Parathyroid adenoma (tissue), 2 donors: Measurements from ENCODE around the gene SCAMP4.

Experiments
- H2AFZ ChIP-seq: fragments of 300-600 bp; sonication (generic); one replicate; pipeline ENCODE4 v1.7.0; 2017; ENCODE audit warnings: antibody characterized with exemption, mild to moderate bottlenecking
- H3K27ac ChIP-seq: fragments of 300-600 bp; sonication (generic); one replicate; pipeline ENCODE4 v1.7.0; 2017
- H3K27me3 ChIP-seq: fragments of 300-600 bp; sonication (generic); one replicate; pipeline ENCODE4 v1.7.0; 2017; ENCODE audit warnings: low read length; ENCODE audit not compliant: control insufficient read depth, insufficient read depth
- H3K36me3 ChIP-seq: fragments of 300-600 bp; sonication (generic); one replicate; pipeline ENCODE4 v1.7.0; 2017; ENCODE audit warnings: low read length; ENCODE audit not compliant: control insufficient read depth, insufficient read depth
- H3K4me1 ChIP-seq: fragments of 300-600 bp; sonication (generic); one replicate; pipeline ENCODE4 v1.7.0; 2017; ENCODE audit warnings: control low read depth
- H3K4me2 ChIP-seq: fragments of 300-600 bp; sonication (generic); one replicate; pipeline ENCODE4 v1.7.0; 2017; ENCODE audit warnings: low read length
- H3K4me3 ChIP-seq: fragments of 300-600 bp; sonication (generic); one replicate; pipeline ENCODE4 v1.7.0; 2017; ENCODE audit warnings: low read depth, low read length
- H3K79me2 ChIP-seq: fragments of 300-600 bp; sonication (generic); one replicate; pipeline ENCODE4 v1.7.0; 2017; ENCODE audit warnings: control low read depth
- H3K9ac ChIP-seq: fragments of 300-600 bp; sonication (generic); one replicate; pipeline ENCODE4 v1.7.0; 2017; ENCODE audit warnings: mild to moderate bottlenecking
- H3K9me3 ChIP-seq: fragments of 300-600 bp; sonication (generic); one replicate; pipeline ENCODE4 v1.7.0; 2017; ENCODE audit warnings: low read length; ENCODE audit not compliant: control insufficient read depth
- TF ChIP-seq, protein P1 (sequence below): fragments of 300-600 bp; sonication (generic); IDR thresholded peaks from one replicate; pipeline ENCODE4 v1.7.0; 2017; ENCODE audit warnings: antibody characterized with exemption, mild to moderate bottlenecking
- donor health status: primary hyperparathyroidism.

The SCAMP4 gene

GRCh38 chr19:1953037-1953436 lies 47.8 kb downstream of the SCAMP4 start:
- H2AFZ ChIP-seq: no peak overlapping the region
- no peak overlapping the region for H3K4me3 ChIP-seq
- no peaks in the 10 kb centered on the region for H3K27me3 ChIP-seq
- no peak overlapping the region for H3K9ac ChIP-seq
- no peaks in the 10 kb centered on the region for H3K4me1 ChIP-seq
- TF ChIP-seq, protein P1, sequence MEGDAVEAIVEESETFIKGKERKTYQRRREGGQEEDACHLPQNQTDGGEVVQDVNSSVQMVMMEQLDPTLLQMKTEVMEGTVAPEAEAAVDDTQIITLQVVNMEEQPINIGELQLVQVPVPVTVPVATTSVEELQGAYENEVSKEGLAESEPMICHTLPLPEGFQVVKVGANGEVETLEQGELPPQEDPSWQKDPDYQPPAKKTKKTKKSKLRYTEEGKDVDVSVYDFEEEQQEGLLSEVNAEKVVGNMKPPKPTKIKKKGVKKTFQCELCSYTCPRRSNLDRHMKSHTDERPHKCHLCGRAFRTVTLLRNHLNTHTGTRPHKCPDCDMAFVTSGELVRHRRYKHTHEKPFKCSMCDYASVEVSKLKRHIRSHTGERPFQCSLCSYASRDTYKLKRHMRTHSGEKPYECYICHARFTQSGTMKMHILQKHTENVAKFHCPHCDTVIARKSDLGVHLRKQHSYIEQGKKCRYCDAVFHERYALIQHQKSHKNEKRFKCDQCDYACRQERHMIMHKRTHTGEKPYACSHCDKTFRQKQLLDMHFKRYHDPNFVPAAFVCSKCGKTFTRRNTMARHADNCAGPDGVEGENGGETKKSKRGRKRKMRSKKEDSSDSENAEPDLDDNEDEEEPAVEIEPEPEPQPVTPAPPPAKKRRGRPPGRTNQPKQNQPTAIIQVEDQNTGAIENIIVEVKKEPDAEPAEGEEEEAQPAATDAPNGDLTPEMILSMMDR: no peak
- no peaks in the 10 kb centered on the region for H3K36me3 ChIP-seq
- peaks cover 74% of the 10 kb centered on the region for H3K79me2 ChIP-seq
- no peak overlapping the region for H3K27ac ChIP-seq
- H3K9me3 ChIP-seq: no peaks in the 10 kb centered on the region
- H3K4me2 ChIP-seq: no peak overlapping the region

DNA sequence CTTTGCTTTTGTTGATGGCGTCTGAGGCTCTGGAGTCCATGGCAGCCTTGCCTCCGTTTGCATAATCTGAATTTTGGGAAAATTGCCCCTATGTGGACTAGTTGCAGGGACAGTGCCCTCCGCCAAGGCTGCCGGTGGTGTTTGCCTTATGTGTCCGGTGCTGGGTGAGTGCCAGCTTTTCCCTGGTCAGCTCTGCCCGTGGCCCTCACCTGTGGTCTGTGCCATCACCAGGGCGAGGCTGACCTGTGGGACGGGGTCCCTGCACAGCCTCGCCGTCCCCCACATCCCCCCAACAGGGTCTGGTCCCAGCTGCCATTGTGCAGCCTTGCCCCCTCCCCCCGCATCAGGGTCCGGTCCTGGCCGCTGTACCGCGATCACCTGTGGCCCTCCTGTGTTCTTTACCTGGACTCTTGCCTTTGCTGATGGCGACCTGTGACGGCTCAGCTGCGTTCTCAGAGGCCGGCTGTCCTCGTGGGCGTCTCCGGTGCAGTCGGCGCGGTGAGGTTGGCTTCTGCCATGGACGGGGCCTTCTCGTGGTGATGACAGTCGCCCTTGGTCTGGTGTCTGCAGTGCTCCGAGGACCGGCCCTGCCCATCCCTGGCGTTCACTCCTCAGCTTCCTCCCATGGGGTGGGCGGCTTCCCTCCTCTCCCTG lies 48.4 kb downstream of the SCAMP4 start:
- Histone ChIP-seq H3K9me3 (no peaks in the 10 kb centered on the region), H3K4me1 (no peaks in the 10 kb centered on the region), H3K9ac (no peak overlapping the region), H3K36me3 (no peaks in the 10 kb centered on the region), H2AFZ (no peak overlapping the region), H3K27ac (no peak overlapping the region), H3K4me3 (no peak overlapping the region), H3K27me3 (no peaks in the 10 kb centered on the region), H3K79me2 (peaks cover 73% of the 10 kb centered on the region), H3K4me2 (no peak overlapping the region)
- TF ChIP-seq, protein P1: no peak

DNA sequence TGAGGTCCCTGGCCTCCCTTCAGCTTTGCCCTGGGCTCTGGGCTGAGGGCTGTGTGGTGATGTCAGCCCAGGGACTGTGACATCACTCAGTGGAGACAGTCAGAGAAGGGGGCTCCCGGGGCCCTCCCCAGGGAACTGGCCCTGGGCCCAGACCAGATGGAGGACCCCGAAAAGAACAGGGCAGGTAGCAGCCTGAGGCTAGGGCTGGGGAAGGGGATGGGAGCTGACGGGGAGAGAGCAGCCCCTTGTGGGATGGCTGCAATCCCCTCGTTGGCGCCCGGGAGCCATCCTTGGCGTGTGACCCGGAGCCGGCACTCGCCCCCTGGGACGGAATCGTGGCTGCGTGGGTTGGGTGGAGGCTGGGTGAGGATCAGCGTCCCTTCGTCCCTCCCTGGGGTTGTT lies 49.3 kb downstream of the SCAMP4 start:
- no peak overlapping the region for H3K4me2 ChIP-seq
- peaks cover 69% of the 10 kb centered on the region for H3K79me2 ChIP-seq
- no peak overlapping the region for H3K27ac ChIP-seq

GRCh38 chr19:1955171-1956121 lies 50.2 kb downstream of the SCAMP4 start:
- Histone ChIP-seq H3K4me3 (no peak overlapping the region), H3K4me2 (no peak overlapping the region)

More for the DNA sequence above, 49.3 kb downstream of the SCAMP4 start:
- TF ChIP-seq, protein P1: no peak
- H2AFZ ChIP-seq: no peak overlapping the region
- H3K4me3 ChIP-seq: no peak overlapping the region
- no peaks in the 10 kb centered on the region for H3K9me3 ChIP-seq
- no peaks in the 10 kb centered on the region for H3K36me3 ChIP-seq
- no peaks in the 10 kb centered on the region for H3K4me1 ChIP-seq
- no peak overlapping the region for H3K9ac ChIP-seq
- H3K27me3 ChIP-seq: no peaks in the 10 kb centered on the region

More at GRCh38 chr19:1955171-1956121, 50.2 kb downstream of the SCAMP4 start:
- H3K79me2 ChIP-seq: peaks cover 64% of the 10 kb centered on the region
- TF ChIP-seq, protein P1: no peak
- H2AFZ ChIP-seq: no peak overlapping the region
- H3K27me3 ChIP-seq: no peaks in the 10 kb centered on the region
- H3K36me3 ChIP-seq: no peaks in the 10 kb centered on the region
- no peak overlapping the region for H3K9ac ChIP-seq
- H3K27ac ChIP-seq: no peak overlapping the region
- no peaks in the 10 kb centered on the region for H3K4me1 ChIP-seq
- no peaks in the 10 kb centered on the region for H3K9me3 ChIP-seq
